ENCODE measurements around the gene WNT8A.

DNA sequence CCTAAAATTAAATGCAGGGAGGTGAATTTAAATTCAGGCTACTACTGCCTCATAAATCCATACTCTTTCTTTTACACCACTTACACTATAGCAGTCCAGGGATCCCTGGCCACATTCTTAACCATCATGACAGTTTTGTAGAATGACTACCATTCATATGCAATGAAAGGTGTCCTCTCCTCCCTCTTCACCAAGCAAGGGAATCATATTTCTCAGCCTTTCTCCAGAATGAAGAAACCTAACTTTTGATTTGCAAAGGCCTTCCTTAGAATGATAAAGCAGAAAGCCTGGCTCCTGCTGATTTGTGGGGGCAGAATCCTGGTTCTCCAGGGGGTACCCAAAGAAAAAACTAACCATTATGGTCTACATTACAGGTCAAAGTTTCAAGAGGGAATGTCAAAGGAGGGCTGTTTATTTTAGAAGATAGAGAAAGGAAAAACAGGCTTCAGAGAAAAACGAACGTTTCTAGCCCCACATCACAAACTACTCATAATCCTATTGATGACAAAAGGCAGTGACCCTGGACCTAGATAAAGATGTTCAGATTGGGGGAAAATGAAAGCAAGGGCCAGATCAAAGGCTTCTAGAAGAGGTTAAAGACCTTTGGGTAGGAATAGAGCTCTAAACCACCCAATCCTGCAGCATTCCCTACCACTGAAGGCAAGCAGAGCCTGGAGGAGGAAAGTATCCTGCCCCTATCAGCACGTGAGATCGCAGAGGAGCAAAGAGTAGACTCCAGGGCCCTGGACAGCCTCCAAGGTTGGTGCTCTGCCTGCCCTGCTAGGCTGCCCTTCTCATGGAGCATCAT is 11.5 kb downstream of the WNT8A start:
- TF ChIP-seq EZH2 (IDR thresholded peaks at IDR 0.05; ENCODE audit: borderline replicate concordance): no peak
- TF ChIP-seq, protein P1, sequence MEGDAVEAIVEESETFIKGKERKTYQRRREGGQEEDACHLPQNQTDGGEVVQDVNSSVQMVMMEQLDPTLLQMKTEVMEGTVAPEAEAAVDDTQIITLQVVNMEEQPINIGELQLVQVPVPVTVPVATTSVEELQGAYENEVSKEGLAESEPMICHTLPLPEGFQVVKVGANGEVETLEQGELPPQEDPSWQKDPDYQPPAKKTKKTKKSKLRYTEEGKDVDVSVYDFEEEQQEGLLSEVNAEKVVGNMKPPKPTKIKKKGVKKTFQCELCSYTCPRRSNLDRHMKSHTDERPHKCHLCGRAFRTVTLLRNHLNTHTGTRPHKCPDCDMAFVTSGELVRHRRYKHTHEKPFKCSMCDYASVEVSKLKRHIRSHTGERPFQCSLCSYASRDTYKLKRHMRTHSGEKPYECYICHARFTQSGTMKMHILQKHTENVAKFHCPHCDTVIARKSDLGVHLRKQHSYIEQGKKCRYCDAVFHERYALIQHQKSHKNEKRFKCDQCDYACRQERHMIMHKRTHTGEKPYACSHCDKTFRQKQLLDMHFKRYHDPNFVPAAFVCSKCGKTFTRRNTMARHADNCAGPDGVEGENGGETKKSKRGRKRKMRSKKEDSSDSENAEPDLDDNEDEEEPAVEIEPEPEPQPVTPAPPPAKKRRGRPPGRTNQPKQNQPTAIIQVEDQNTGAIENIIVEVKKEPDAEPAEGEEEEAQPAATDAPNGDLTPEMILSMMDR (IDR thresholded peaks at IDR 0.05; ENCODE audit: poor library complexity): no peak
